IPS DF 4.7 (cell line): ENCODE data around the gene AMOT.
"Not testable (repeated sequence)": the region's sequence is repeated elsewhere in the genome, so short reads cannot be mapped to it uniquely, and the experiment has no call there.

Experiments
- DNase-seq: peaks from one replicate; pipeline ENCODE4 v3.0.0-alpha.2; 2013; ENCODE audit warnings: low spot score; ENCODE audit errors: extremely low read depth

AMOT gene, protein sequence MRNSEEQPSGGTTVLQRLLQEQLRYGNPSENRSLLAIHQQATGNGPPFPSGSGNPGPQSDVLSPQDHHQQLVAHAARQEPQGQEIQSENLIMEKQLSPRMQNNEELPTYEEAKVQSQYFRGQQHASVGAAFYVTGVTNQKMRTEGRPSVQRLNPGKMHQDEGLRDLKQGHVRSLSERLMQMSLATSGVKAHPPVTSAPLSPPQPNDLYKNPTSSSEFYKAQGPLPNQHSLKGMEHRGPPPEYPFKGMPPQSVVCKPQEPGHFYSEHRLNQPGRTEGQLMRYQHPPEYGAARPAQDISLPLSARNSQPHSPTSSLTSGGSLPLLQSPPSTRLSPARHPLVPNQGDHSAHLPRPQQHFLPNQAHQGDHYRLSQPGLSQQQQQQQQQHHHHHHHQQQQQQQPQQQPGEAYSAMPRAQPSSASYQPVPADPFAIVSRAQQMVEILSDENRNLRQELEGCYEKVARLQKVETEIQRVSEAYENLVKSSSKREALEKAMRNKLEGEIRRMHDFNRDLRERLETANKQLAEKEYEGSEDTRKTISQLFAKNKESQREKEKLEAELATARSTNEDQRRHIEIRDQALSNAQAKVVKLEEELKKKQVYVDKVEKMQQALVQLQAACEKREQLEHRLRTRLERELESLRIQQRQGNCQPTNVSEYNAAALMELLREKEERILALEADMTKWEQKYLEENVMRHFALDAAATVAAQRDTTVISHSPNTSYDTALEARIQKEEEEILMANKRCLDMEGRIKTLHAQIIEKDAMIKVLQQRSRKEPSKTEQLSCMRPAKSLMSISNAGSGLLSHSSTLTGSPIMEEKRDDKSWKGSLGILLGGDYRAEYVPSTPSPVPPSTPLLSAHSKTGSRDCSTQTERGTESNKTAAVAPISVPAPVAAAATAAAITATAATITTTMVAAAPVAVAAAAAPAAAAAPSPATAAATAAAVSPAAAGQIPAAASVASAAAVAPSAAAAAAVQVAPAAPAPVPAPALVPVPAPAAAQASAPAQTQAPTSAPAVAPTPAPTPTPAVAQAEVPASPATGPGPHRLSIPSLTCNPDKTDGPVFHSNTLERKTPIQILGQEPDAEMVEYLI

DNA sequence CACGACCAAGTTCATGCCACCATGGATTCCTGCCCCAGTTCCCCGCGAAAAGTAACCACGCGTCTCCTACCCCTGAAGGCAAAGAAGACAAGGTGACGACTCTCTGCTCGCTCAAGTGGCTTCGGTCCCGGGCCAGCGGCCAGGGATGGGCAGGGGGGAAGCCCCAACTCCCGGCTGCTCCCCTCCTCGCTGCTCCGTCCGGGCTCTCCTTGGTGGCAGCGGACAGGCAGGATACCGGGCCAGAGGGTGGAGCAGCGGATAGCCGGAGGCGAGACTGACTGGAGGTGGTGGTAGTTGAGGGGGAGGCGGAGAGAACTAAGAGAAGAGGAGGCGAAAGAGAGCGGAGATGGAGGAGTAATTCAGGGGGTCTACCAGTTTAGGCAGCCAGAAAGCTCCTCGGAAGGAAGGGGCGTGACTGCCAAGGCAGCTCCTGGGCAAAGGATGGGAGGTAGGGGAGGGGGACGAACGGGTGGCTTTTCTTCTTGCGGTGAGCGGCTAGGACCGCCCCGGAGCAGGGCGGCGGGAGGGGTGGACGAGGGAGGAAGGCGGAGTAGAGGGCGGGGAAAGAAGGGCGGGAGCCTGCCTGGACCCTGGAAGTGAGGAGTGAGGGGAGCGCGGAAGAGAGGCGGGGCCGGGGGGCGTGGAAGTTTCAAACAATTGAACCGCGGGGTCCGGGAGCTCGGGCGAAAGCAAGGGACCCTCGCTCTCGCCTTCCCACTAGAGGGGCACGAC, at the start of gene AMOT:
TSS of gene AMOT (minus strand) at position 450 of the 732 bp plus-strand sequence. CDS start 17,705 bp downstream, outside the sequence.
- DNase-seq: no peak

- DNase-seq: no peak
Observed at GRCh38 chrX:112889400-112889799, 48.8 kb upstream of the AMOT start.

DNA sequence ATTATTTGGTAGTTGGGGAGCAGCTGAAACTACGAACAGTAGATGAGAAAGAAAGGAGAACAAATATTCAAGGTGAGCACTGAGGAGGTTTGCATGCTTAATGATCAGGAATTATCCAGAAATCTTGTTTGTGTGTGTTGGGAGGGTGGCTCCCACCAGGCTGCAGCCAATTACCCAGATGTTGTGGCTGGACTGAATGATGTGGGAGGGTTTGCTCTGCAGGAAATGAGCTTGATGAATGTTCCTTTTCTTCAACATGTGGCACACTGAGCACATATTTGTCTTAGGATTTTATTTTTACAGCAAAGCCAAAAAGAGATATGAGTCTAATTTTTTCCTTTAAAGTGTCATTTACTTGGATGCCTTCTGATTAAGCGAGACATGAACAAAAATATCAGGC, 48.3 kb upstream of the AMOT start:
- no peak for DNase-seq

DNA sequence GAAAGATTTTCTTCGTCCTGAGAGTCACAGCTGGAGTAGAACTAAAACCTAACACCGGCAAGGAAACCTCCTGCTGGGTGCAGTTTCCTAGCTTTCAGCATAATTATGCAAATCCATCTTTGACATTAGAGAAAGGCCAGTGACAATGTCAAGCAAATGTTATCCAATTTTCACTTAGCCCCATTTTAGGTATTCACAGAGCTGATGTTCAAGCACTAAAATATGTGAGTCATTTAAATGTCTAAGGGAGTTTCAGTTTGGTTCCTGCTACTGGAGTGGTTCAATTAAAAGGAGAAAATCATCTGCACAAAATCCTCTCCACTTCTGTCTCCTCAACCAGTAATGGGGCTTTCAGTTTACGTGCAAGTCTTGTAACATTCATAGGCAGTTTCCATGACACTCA, 37.1 kb upstream of the AMOT start:
- no peak for DNase-seq

- no peak for DNase-seq
Observed at GRCh38 chrX:112874614-112875013, 34.0 kb upstream of the AMOT start.

GRCh38 chrX:112874175-112874574, 33.5 kb upstream of the AMOT start:
- DNase-seq: no peak

DNA sequence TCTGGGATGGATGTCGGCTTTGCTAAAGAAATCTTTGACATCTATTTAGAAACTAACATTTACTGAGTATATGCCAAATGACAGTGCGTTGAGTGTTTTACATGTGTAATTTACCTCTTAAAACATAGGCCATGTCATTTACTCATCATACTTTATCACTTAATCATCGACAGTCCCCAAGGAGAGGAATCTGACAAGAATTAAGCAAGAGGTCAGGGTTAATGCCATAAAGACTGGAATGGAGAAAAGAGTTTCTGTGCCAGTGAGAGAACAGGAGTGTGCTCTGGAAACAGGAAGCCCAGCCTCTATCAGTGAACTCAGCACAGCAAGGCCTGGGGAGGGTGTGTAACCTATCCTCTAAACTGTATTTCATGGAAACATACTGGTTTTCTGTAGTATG, 28.0 kb upstream of the AMOT start:
- no peak for DNase-seq

GRCh38 chrX:112867570-112867969, 26.9 kb upstream of the AMOT start:
- no peak for DNase-seq

DNA sequence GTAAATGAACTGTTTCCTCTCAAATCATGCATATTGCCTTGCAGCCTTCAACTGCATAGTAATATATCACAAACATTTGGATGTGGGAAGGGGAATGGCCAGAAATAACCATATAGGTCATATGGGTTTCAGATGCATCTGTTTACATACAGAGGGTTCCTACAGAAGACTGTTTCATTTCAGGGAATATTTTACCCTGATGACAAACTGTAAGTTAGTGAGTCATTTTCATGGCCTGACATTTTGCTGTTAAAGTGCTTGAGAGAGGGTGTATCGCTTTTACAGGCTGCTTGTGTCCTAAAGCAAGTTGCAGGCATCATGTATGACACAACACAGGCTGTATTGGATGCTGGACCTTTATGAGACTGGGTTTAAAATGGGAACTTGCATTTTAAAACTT, 25.5 kb upstream of the AMOT start:
- DNase-seq: no peak

DNA sequence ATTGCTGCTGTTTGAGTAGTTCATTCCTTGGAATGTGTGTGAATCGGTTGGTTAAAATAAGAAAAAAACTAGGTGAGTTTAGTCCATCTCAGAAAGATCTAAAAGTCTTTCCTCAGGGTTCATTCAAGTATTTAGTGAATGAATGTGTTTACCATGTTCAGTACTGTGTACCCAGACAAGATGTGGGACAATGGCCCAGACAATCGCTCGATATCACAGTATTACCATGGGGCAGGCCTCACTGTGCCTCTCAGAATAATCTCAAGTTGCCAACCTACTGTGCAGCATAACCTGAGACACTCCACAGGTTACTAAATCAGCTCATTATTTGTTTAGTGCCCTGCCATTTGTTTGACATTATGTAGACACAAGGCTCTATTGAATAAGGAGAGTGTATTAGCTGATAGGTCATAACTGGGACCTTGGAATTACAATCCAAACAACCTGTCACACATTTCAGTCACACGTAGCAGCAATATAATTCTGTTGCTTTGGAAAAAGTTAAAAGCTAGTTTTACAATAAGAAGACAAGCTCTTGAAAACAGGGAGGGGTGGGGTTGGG, 24.9 kb upstream of the AMOT start:
- no peak for DNase-seq

DNA sequence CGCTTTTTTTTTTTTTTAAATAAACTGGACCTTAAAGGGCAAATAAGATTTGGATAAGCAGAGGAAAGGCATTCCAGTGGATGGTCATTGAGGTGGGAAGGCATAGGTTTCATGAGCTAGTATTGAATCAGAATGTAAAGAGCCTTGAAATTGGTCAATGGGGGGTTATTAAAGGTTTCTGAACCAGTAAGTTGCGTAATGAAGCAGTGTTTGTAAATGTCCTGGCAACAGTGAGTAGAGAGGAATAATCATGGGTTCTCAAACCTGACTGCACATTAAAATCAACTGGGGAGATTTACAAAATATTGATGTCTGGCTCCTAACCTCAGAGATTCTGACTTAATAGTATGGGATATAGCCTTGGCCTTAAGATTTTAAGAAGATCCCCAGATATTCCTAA, 23.2 kb upstream of the AMOT start:
- no peak for DNase-seq

GRCh38 chrX:112857478-112857878, 16.8 kb upstream of the AMOT start:
- no peak for DNase-seq

DNA sequence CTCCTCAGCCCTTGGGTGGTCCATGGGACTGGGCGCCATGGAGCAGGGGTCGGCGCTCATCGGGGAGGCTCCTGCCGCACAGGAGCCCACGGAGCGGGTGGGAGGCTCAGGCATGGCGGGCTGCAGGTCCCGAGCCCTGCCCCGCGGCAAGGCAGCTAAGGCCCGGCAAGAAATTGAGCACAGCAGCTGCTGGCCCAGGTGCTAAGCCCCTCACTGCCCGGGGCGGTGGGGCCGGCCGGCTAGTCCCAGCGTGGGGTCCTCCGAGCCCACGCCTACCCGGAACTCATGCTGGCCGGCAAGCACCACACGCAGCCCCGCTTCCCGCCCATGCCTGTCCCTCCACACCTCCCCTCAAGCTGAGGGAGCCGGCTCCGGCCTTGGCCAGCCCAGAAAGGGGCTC, 14.3 kb upstream of the AMOT start:
- not testable (repeated sequence) for DNase-seq

GRCh38 chrX:112852851-112853250, 12.2 kb upstream of the AMOT start:
- no peak for DNase-seq

DNA sequence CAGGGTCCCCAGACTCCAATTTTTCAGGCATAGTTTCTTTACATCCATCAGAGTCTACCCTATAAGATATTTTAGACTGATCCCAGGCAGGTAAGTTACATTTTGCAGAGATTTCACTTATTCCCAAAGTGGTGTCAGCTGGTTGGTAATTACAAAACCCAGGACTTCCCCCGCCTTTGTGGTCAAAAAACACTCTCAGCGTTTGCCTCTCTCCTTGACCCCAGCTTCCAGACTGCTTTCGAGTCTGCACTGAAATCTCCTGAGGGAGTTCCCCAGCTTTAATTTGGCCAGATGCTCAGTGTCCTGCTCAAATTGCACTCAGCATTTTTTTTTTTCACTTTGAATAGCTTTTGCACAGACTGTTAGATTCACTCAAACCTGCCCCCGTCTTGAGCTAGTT, 11.2 kb upstream of the AMOT start:
- no peak for DNase-seq

DNA sequence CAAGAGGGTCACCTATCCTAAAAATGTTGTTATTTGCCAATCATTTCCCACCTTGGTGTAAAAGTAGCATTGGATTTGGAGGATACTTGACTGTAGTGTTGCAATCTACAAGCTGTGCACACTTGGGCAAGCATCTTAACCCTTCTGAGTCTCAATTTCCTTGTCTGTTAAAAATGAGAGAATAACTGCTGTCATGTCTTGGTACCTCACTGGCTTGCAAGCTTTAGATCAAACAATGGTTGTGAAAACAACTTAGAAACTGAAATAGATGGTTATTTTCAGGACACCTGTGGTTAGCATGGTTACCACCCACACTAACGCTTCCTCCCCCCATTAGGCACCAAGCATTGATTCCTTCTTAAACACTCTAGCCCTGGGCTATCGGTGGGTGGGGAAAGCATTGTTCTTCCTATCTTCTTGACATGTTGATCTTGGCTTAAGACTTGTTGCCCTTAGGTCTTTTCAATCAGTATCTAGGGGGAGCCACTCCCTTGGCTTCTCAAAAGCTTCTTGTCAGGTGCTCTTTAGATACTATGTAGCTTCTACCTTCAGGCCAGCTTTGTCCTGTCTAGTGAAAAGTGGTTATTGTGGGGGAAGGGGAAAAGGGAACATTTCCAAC, 10.6 kb upstream of the AMOT start:
- no peak for DNase-seq

- no peak for DNase-seq
Observed at GRCh38 chrX:112849016-112849415, 8.4 kb upstream of the AMOT start.

DNA sequence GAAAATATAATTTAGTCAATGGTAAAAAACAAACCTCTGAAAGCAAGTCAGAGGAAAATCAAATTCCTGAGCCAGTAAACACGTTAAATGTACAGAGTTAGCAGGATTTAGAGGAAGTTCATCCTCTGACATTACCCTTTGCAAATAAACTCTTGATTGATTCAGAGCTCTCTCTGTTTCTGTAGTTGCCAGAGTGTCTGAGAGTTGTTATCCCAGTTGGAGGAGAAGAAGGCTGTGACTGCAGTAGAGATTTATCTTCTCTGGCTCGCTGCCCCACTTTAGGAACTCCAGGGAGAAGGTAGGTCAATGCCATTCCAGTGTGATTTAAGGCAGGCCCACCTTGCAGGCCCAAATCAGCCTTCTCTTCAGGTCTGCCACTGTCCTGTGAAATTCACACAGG, 6.2 kb upstream of the AMOT start:
- no peak for DNase-seq

- no peak for DNase-seq
Observed at GRCh38 chrX:112846187-112846586, 5.6 kb upstream of the AMOT start.

GRCh38 chrX:112844250-112844649, 3.6 kb upstream of the AMOT start:
- DNase-seq: no peak

DNA sequence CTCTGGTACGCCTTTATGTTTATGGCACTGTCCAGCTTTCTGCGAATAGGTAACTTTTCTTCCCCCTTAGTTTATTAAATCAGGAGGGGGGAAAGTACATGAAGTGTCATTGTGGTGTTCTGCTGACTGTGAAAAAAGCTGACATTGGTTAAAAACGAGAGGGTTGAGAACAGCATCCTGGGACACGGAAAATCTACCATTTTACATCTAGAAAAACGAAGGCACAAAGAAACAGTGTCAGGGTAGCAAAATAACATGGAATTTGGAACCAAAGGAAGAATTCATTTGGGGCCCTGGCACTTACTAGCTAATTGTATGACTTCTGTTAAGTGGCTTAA, 1.2 kb upstream of the AMOT start:
- DNase-seq: no peak
